GM18870 (cell line): Measurements from ENCODE around the gene PCSK2.
A peak's percentile ranks its signal among the peaks of the same experiment; 100 is the strongest.

Source experiments
- ATAC-seq: cut with Tn5 transposase; IDR thresholded peaks from one replicate; pipeline ENCODE4 v1.9.1; 2021; ENCODE audit warnings: moderate library complexity; ENCODE audit not compliant: unreplicated experiment

The PCSK2 gene

DNA sequence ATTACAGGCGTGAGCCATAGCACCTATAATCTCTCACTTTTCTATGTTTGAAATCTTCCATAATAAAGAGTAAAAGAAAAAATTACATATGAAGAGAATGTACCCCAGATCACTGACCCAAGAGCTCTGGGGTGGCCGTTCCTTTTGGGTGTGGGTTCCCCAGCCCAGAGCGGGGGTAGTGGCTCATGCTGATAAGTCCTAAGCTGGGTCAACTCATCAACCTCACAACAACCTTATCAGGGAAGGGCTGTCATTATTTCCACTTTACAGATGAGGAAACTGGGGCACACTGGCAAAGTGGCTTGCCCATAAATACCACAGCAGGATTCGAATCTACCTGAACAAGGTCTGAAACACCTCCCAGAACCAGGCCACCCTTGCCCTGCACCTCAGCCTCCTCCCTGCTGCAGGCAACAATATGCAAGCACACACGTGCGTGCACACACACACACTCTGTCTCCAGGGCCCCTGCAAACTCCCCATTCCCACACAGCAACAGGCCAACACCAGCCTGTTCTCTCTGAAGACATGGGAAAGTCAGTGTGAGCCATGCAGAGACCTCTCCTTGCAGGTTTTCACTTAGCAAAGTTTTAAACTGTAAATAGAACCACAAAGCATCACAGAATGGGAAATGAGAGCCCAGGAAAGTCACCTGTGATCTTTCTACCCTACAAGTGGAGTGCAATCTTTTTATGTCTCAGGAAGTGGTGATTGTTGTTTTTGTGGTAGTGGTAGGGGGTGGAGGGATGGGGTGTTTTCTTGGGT, 276.6 kb downstream of the PCSK2 start:
- no peak for ATAC-seq

DNA sequence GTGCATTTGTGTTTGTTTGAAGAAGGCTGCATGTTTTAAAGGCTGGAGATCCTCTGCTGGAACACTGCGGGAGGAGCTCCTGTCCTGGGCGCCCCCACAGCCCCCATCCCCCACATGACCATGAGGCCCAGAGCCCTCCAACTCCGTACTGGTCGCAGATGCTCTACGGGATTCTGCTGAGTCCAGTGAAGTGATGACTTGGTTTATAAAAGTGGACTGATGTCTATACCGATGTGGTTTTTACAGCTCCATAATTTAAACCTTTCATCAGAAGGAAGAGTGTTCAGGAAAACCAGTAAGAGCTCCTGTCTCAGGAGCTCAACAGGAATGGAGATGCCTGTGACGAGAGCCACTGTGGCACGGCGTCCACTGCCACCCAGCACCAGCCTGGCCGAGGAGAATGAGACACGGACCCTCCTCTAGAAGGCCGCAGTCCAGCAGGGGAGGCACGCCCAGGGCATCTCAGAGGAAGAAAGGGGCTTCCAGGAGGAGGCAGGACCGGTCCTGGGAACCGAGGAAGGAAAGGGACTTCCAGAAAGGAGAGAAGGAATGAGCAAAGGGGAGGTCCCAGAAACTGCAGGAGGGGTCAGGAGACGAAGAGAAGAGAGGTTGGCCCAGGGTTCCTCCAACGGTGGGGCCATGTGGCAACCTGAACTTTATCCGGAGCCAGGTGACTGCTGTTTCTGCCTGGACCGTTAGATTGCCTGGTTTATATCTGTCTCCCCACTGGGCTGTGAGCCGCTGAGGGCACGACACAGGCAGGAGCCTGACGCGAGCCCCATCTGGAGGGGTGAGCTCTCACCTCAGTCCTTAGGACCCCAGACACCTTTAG, 277.4 kb downstream of the PCSK2 start:
- peak; percentile 18 for ATAC-seq

DNA sequence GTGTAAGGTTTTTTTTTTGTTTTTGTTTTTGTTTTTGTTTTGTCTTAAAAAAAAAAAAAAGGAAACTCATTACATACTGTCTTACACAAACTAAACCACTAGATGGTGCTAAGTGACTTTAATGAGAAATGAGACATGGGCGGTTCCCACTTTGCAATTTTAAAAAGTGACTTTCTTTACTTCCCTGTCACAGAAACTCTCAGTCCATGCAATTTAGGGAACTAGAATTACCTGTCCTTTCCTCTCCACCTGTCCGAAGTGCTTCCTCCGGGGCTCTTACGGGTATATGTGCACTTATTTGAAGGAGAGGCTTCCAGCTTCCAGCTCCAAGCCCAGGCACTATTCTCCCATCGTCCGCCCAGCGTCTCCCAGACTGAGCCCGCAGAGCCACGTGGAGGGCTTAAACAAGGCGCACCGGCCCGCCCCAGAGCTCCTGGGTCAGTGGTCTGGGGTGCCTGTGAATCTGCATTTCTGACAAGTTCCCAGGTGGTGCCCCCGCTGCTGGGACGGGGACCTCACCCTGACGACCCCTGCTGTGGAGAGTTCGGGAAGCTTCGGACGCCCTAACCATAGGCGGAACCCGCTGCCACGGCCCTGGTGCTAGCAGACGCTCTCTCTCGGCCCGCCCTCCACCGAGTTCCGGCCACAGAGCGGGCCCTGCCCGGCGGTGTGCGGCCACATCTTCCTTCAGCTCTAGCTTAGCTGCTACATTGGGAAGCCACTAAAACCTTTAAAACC, 278.2 kb downstream of the PCSK2 start:
- ATAC-seq, result peak; percentile 57

DNA sequence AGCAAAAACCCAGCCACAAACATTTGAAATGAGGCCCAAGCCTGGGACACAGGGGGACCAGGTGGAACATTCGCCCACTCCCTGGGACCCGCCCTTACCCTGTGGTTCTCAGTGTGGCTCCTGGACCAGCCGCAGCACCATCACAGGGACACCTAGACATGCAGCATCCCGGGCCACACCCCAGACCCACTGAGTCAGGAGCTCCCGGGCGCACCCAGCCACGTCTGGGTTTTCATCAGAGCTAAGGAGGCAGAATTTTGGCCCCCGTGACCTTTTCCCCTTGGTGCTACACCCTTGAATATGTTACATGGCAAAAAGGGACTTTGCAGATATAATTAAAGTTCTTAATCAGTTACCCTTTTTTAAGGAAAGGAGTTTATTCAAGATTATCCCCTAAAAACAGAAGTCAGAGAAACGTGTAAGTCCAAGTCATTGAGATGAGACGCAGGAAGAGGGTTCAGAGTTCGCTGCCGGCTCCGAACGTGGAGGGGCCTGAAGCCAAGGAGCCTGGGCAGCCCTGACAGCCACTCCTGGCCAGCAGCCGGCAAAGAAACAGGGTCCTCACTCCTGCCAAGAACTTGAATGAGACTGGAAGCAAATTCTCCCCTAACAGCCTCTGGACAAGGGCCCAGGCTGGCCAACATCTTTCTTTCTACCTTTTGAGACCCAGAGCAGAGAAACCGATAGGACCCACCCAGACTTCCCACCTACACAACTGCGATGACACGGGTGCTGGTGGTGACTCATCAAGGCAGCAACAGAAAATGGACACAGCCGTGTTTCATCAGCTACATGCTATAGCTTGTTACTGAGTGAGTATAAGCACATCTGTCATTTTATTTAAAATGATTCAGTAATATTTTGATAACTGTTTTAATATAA, 279.0 kb downstream of the PCSK2 start:
- ATAC-seq, result no peak

DNA sequence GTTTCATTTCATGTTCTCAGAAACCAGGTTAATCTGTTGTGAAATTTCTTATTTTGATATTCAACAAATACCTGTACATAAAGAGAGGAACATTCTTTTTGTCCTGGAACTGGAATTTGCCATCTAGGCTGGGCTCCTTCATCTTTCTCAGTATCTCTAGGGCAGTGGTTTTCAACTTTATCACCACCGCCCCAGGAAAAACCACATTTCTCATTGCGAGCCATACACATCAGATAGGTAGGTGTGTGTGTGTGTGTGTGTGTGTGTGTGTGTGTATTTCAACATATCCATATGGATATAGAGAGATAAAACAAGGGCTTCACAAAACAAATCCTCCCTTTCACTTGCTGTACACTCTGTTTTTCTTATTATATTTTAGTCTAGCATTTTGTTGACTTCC, 280.2 kb downstream of the PCSK2 start:
- ATAC-seq, result no peak

DNA sequence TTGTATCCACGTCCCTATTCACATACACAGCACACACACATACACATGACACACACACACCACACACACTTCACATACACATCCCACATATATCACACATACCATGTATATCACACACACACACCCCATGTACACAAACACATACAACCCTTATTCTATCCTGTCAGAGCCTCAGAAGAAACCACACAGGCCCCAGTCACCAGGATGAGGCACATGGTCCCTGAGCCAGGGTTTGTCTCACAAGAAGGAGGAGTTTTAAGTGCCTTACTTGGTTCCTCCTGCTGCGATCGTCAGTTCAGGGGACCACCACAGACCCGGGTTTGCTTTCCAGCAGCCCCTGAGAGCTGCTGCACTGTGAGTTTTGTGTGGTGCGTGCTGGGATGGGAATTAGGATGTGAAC, 280.7 kb downstream of the PCSK2 start:
- no peak for ATAC-seq

DNA sequence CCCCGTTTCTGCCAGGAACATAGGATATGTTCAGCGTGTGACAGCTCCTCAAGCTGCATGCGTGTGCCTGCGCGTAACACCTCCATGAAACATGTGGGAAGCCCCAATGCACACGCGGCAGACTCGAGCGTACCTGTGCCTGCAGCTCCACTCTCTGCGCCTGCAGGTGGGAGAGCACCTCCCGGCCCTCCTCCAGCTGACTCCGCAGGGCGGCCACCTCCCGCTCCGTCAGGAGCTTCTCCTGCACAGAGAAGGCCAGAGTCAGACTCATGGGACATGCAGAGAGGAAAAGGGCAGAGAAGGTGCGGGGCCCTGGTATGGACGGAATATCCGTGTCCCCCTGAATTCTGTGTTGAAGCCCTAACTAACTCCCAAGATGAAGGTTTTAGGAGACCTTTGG, 281.9 kb downstream of the PCSK2 start:
- ATAC-seq, result no peak

DNA sequence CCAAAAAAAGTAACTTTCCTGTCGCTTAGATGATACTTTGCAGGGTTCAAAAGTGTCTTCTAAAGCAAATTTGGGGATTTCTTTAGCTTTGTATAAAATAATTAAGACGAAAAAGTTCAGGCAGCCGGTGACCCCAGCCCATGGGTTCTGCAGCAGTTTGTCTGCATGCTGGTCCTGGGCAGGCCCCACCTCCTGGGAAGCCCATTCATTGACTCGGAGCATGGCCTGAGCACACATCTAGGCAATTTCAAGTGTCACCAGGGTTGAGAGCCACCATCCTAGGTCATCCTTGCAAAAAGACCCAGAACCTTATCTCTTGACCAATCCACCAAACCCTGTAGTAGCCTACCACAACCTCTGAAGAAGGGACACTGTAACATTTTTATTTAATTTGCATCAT, 283.7 kb downstream of the PCSK2 start:
- ATAC-seq, result no peak

DNA sequence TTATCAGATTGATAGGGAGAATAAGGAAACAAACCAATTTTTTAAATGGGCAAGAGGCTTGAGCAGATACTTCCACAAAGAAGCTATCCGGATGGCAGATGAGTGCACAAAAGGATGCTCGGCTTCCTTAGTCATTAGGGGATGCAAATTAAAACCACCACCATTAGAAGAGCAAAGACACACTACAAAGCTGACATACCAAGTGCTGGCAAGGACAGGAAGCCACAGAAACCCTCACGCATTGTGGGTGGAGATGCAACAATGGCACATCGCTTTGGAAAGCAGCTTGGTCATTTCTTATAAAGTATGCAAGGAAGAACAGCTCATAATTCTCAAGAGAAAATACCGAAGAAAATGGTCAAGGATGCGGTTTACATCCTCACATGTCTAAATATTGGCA, 284.6 kb downstream of the PCSK2 start:
- ATAC-seq, result no peak

DNA sequence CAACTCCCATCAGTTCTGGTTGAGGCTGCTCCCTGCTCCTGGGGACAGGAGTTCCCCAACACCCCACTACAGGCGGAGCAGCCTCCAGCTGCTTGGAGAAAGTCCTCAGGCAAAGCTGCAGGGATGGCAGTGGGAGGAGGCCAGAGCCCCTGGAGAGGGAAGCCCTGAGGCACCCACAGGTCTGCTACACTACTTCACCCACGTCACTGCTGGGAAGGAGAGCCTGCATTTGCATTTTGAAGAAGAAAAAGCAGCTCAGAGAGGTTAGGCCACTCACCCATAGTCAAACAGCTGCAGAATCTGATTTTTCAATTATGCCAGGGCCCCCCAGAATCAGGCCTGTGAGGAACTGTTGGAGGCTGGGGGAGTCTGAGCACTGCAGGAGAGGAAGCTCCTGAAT, 287.1 kb downstream of the PCSK2 start:
- ATAC-seq, result no peak

DNA sequence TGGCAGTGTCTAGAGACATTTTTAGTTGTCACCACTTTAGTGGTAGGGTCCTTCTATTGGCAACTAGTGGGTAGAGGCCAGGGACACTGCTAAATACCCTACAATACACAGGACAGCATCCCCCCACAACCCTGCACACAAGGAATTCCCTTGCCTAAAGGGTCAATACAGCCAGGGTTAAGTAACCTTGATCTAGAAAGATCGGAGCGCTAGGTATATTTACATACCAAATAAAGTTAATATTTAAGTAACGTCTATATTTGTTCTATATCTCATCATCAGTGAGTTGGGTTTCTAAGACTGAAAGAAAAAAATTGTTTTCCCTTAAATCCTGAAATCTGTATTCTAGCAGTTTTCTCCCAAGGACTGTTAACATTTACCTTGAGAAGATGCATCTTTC, 288.2 kb downstream of the PCSK2 start:
- no peak for ATAC-seq

DNA sequence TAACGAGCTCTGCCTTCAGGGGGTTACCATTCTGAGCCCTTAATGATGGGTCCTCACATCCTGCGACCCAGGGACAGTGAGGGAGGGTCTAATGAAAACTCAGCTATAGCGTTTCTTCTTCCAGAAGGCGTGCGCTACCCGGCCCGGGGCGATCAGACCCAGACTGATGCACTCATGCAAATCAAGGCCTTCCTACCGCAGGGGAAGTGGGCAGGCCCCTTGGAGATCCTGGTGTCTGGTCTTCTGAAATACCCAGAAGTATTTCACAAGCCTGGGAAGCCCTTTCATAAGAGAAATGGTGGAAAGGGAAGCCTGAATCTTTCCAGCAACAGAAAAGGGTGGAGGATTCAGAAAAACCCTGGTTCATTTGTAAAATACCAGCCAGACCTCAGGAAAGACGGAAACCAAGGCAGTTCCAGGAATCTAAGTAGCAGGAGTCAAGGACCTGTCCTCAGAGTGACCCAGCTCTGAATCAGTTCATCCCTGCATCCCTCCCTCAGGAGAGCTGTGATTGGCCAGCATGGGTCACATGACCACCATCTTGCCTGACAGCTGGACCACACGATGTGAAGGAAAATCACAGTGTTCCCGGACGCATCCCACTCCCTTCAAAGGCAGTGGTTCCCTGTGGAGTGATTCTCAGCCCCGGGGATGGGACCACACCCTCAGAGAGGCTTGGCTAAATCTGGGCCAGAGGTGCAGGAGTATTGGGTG, 291.7 kb downstream of the PCSK2 start:
- ATAC-seq, result no peak

DNA sequence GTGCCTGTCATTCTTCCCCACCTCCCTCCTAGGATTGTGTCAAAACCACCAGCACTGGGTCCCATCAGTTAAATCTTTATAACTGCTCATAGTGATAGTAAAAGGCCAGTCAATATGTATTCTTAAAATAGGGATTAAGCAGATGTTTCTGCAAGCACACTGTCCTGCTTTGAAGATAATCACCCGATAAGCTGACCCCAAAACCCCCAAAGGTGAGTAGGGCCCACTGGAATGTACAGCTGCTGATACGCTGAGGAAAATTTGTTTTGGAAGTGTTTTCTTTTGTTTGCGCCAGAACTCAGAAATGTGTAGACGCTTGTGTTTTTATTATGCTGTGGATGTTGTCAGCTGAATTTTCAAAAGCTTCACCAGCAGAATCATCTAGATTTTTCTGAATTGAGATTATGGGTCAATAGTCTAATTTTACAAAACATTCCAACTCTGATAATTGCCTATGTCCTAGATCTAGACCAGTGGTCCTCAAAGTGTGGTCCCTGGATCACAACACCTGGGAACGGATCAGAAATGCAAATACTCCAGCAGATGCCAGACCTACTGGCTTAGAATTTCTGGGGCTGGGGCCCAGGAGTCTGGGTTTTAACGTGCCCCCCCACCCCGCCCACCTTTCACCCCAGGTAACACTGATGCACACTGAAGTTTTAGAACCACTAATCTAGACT, 292.9 kb downstream of the PCSK2 start:
- ATAC-seq, result no peak

DNA sequence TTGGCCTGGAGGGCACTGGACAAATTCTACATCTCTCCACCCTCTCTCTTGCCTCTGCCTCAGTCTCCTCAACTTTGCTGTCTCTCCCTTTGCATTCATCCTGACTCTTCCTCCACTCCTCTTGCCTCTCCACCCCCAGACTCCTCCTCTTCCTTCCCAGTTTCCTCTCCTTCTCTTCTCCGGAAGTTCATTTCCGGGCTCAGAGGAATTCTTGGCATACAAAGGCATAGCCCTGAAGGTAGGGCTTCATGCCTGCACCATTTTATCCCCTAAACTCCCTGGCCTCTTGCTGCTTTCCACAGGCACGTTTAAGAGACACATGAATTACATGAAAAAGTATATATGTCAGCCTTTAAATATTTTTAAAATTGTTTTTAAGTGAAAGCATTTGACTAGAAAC, 293.7 kb downstream of the PCSK2 start:
- no peak for ATAC-seq

DNA sequence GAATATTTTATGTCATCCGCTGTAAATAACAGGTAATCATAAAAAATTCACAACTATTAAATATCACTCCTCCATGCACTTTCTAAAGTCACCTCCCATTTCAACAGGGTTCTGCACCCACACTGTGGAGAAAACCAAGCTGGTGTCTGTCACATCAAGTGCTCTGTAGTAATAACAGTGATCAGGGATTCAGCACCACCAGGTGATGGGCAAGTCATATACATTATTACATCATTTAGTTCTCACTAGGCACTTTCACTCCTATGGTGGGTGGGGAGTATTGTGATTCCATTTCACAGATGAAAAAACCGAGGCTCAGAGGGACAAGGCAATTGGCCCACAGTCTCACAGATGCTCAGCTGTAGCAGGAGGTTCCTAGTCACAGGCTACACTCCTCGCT, 295.7 kb downstream of the PCSK2 start:
- ATAC-seq, result no peak

DNA sequence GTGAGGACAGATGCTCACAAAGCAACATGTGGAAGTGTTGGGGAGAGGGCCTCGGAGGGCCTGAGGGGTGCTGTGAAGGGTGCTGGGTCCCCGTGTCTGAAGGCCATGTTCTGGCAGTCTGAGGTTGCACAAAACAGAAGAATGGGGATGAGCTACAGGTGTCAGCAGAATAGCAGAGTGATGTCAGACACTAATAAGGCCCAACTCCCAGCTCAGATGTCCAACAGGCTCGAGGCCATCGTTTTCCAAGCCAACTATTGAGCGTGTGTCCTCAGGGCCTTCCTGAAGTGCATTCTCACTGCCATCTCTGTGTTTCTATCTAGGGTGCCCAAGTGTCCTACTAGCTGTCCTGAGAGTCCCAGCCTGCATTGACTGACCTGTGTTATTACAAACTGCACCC, 296.5 kb downstream of the PCSK2 start:
- no peak for ATAC-seq

DNA sequence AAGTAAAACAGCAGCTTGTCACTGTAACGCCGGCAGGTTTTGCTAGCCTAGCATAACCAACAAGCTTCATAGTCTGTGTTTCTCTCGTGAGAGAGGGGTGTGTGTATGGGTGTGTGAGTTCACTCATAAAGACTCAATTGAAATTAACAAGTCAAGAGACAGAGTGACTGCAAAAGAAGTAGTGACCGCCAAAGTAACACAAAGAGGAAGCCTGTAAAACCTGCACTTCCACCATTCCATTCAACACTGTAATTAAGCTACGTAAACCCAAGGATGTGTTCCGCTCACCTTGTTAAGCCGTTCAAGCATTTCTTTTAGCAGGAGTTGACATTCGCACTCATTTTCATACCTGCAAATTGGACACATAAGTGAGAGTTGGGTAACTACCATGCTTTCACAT, 297.7 kb downstream of the PCSK2 start:
- ATAC-seq, result no peak

DNA sequence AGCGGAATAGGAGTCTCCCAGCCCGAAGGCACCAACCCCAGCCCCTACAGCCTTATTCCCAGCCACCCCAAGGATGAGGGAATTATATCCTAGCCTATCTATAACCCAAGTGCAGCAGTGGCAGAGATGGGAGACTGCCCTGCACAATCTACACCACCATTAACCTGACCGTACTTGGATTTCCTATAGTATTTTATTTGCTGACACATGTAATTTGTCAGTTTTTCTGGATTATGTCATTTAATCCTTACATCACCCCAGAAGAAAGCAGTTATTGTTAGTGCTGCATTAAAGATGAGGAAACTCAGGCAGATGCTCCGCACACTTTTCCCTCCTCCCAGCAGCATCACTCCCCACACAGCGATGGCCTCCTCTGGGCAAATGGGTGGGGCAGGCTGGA, 298.3 kb downstream of the PCSK2 start:
- no peak for ATAC-seq

DNA sequence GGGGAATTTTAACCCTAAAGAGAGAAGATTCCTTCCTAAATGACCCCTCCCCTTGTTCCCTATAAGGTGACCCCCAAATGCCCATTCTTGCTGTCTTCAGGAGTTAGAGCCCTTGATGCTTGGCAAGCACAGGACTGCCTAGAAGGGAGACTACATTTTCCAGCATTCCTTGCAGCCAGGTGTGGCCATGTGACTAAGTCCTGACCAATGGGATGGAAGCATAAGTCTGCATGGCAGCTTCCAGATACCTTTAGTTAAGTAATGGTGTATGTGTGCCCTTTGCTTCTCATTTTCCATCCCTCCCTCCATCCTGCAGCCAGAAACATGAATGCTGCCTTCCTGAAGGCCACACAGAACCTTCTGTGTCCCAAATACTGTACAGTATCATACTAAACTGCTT, 298.8 kb downstream of the PCSK2 start:
- no peak for ATAC-seq

DNA sequence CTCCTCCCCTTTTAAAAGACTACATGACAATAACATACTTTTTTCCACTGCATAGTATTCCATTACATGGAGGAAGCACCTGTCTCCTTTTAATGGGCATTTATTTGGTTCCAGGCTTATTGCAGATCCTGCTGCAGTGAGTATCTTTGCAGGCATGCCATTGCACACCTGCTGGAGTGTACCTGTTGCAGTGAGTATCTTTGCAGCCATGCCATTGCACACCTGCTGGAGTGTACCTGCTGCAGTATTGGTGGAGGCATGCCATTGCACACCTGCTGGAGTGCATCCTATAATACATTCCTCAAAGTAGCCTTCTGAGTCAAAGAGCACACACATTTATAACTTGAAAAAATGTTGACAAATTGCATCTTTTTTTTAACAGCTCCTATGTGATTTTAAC, 302.7 kb downstream of the PCSK2 start:
- ATAC-seq, result no peak
